GM21447 (cell line): ENCODE data around the gene CXXC1.
A peak's percentile ranks its signal among the peaks of the same experiment; 100 is the strongest.
"Not testable (repeated sequence)": the region's sequence is repeated elsewhere in the genome, so short reads cannot be mapped to it uniquely, and the experiment has no call there.

ENCODE experiments used
- ATAC-seq: cut with Tn5 transposase; IDR thresholded peaks from one replicate; pipeline ENCODE4 v1.9.1; 2021; ENCODE audit not compliant: unreplicated experiment

The CXXC1 gene

DNA sequence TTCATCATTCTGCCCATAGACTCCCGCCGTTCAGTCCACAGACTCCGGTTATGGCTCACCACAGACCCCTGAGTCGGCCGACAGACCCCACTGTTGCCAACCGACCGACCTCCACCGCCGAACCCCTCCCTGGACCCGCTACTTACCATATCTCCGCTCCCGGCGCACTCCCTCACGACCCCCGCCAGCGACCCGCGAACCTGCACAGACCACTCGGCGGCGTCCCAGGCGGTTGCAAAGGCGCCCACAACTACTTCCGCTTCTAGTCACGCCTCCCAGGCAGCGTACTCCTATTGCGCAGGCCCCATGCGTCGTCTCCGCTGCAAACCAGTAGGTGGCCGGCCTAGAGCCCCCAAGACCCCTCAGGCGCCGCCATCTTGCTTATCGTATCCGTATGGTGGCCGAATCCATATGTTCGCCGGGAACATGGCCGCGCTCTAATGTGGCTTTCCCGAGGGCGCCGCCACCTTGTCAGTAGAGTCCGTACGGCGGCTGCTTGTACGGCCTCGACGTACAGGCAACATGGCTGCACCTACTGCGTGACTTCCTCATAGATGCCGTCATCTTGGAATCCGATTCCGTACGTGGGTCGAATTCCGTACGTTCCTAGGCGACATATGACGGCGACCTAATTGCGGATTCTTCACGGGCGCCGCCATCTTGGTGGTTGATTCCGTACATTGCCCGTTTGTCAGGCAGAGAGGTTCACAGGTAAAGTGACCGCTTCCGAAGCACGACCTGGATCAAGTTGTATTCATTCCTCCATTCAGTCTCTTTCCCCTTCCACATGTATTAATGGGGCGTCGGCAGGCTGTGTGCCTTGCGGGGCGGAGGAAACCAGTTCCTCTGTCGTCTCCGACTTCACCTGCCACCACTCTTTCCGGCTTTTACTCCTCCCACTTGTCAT is at the start of gene CXXC1:
TSS of gene CXXC1 (minus strand) at position 252 of the 907 bp plus-strand sequence. CDS start at position 149, 103 bp downstream.
- peak; percentile 86 for ATAC-seq

DNA sequence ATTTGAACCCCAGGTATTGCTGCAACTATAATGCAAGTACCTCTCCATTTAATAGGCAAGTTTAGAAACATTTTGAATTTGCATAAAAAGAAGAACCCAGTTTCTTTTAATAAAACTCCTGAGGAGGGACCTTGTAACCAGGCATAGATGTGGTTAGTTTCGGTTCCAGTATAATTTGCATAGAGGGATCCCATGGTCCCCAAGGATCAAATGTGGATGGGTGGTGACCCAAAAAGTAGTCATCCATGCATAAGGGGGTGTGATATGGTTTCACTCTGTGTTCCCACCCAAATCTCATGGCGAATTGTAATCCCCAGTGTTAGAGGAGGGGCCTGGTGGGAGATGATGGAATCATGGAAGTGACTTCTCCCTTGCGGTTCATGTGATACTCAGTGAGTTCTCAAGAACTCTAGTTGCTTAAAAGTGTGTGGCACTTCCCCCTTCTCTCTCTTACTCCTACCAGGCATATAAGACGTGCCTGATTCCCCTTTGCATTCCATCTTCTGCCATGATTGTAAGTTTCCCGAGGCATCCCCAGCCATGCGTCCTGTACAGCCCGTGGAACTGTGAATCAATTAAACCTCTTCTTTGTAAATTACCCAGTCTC is 47.2 kb upstream of the CXXC1 start:
- ATAC-seq: peak; percentile 79

DNA sequence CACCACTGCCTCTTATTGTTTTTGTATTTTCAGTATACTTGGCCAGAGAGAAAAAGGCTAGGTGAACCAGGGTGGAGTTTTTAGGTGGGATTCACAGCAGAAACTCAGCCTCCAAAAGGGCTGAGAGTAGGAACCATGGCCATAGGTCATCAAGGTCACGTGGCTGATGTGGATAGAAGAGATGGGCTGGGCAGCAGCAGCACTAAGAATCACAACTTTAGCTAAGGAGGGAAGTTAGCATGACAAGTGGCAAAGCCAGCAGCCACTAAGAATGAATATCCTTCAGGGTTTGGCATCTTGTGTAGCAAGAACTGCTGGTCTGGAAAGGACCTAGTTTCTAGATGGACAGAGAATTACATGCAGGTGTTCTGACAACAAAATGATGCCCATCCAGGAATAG is 44.2 kb upstream of the CXXC1 start:
- no peak for ATAC-seq

DNA sequence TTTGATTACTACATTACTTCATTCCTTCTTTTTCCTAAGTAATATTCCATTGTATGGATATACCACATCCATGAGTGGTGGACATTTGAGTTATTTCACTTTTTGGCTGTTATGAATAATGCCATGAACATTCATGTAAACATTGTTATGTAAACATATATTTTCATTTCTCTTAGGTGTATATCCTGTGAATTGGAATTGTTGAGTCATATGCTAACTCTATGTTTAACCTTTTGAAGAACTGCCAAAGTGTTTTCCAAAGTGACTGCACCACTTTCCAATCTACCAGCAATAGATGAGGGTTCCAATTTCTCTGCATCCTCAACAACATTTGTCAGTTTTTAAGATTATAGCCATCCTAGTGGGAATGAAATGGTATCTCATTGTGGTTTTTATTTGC is 42.7 kb upstream of the CXXC1 start:
- no peak for ATAC-seq

DNA sequence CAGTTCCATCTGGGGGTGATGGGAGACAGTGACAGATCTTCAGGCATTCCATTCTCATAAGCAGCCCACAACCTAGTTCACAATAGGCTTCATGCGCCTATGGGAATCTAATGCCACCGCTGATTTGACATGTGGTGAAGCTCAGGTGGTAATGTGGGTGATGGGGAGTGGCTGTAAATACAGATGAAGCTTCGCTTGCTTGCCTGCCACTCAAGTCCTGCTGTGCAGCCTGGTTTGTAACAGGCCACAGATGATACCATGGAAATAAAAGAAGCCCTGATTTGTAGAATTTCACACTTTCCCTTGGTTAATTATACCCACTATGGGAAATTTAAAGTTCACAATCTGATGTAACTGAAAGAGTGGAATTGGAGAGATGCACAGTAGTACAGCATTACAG is 40.5 kb upstream of the CXXC1 start:
- ATAC-seq: no peak

DNA sequence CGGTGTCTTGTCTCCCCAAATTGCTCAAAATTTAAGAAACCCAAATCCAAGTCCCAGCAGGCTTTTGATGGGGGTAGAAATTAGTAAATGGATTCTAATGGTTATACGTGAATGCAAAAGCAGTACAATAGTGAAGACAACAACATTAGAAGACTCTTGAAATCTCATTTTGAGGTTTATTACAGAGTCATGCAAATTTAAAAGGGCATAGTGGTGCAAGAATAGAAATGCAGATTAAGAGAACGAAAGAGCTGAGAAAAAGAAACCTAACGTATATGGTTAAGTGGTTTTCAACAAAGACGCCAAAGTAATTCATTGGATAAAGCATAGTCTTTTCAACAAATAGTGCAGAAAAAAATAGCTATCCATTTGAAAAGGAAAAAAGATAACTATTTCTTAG is 33.2 kb upstream of the CXXC1 start:
- ATAC-seq: peak; percentile 91

DNA sequence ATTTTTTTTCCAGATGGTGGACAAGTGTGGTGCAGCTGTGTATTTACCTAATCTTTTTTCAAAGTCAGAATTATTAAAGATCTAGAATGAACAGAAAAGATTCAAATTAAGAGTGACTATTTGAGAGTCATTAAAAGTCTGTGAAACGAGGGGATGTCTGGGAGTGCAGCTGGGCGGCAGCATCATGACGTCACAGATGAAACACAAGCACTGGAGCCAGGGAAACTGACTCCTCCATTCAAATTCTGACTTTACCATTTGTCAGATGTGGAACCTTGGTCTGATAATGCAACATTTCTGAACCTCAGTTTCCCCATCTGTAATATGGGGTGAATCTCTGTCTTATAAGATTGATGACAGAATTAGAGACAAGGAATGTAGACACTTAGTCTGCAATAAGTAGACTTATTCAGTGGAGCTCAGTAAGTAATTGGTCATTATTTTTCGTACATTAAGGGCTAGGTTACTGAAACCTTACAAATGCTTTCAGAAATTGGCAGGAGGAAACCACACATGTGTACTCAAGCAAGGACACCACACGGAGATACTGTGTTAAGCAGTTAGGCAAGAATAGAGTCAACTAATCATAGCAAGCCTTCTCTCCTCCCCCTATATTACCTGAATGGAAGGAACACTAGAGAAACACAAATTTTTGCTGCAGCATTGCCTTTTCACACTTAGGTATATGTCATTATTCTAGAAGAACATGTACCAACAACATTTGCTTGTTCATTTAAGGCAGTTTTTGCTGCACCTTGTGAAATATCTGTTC is 27.8 kb upstream of the CXXC1 start:
- ATAC-seq: peak; percentile 73

DNA sequence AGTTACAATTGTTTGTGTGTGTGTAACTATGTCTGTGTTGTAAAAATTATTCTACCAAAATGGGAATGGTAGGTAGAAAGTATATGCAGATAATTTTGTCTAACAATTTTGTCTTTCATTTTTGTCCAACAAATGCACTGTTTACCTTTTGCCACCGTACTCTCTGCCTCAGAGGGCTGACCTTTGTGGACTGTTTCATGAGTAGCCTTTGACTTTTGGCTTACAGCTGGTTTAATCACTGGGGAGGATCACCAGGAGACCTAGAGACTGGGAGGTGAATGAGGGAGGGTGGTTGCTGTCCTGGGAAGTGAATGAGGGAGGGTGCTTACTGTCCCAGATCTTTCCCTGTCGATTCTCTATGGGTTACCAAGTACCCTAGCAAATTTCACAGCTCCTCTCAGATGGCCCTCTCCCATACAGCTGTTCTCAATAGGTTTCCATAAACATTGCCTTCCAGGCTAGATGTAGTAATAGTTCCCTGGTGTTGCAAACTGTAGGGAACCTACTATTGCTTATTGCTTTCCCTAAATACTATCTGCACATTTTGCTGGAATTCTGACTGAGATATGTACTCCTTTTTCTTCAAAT is 26.5 kb upstream of the CXXC1 start:
- ATAC-seq: no peak

DNA sequence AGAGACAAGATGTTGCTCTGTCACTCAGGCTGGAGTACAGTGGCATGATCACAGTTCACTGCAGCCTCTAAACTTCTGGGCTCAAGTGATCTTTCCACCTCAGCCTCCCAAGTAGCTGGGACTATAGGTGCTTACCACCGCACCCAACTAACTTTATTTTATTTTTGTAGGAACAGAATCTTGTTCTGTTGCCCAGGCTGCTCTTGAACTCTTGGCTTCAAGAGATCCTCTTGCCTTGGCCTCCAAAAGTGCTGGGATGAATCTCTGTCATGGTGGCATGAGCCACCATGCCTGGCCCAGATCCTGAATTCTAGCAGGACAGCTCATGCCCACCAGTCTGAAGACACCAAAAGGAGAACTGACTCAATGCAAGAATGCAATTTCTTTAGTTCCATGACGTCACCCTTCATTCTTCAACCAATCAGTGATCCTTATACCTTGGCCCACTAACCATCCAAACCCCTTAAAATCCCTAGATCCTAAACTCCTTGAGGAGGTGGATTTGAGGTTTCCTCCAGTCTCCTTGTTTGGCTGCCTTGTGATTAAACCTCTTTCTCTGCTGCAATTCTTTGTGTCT is 25.6 kb upstream of the CXXC1 start:
- ATAC-seq: peak; percentile 20

DNA sequence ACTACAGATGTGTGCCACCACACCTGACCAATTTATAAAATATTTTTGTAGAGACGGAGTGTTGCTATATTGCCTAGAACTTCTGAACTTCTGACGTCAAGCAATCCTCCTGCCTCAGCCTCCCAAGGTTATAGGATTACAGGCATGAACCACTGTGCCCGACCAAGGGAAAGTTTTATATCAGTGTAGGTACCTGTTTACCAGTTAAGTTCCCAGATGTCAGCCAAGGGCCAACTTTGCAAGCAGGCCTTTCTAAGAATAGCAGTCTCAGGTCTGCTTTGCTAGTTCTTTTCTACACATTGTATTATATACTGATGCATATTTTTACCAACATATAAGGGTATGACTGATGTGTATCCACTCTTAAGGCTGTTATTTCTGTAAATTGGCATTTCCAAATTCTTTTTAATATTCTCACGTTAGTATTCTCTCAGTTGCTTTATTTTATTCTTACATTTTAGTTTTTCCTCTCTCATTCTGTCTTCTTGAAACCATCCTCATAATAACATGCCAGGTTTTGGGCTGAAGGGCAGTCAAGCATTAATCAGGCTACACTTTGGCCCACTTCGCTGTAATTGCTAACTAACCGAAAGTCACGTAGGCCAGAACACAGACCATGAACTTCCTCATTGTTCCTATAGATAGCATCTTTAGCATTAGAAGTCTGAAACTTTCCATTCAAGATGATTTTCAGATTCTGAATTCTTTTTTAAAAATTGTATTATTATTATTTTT is 25.0 kb upstream of the CXXC1 start:
- peak; percentile 61 for ATAC-seq

DNA sequence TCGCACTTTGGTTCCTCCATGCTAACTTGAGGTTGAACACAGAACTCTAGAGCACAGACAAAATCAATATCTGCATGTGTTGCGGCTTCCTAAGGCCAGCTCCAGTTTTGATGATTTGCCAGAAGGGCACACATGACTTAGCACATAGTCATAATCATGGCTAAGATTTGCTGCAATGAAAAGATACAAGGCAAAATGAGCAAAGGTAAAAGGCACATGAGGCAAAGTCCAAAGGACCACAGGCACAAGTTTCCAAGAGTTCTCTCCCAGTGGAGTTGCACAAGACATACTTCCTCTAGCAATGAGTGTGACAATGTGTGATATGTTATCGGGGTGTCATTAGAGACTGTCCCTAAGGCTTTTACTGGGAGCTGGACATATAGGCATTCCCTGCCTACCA is 24.2 kb upstream of the CXXC1 start:
- no peak for ATAC-seq

DNA sequence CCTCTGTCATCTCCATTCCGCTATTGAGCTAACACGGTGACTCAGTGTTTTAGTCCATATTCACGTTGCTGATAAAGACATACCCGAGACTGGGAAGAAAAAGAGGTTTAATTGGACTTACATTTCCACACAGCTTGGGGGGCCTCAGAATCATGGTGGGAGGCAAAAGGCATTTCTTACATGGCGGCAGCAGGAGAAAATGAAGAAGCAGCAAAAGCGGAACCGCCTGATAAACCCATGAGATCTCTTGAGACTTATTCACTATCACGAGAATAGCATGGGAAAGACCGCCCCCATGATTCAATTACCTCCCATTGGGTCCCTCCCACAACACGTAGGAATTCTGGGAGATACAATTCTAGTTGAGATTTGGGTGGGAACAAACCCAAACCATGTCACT is 22.6 kb upstream of the CXXC1 start:
- ATAC-seq: no peak

DNA sequence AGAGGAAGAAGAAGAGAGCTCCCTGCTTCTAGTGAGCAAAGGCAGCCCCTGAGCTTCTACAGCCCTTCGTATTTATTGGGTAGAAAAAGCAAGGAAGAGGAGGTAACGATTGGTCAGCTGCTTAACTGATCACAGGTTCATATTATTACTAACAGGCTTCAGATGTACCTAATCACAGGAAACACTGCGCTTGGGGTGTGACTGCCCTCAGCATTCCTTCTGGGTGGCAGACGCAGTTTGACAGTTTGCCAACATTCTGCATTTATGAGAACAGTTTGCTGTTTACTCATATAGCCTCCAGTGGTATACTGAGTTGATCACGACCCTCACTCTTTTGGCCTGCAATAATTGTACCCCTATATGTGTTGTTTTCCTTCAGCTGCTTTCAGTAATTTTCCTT is 21.4 kb upstream of the CXXC1 start:
- not testable (repeated sequence) for ATAC-seq

DNA sequence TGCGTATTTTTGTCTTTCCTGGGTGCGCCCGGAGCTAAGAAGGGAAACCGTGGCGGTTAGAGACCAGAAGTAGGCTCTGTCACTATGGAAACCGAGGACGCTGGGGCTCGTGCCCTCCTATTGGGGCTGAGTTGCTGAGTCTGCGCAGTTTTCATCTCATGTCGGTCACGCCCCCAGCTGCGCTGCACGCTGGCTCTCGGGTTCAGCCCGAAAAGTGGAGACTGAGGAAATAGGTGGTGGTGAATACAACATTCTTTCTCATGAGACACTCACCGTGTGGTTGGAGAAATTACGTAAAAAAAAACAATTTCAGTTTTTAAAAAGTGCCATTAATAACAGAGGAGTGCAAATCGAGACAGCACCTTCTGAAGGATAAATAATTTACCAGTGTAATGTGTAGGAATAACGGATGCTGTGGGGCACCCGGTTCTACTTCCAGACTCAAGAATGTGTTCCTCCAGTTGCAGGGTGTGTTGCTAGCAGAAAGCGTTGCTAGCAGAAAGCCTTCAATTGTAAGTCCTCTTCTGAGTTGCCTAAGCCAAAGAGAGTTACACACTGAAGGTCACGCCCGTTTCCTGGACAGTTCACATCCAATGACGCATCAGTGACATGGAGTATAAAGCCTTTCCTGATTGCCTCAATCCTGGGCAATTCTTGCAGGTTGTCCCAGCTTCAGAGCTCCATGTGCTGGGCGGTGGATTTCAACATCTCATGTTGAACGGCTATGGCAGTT is 20.4 kb upstream of the CXXC1 start:
- peak; percentile 92 for ATAC-seq

DNA sequence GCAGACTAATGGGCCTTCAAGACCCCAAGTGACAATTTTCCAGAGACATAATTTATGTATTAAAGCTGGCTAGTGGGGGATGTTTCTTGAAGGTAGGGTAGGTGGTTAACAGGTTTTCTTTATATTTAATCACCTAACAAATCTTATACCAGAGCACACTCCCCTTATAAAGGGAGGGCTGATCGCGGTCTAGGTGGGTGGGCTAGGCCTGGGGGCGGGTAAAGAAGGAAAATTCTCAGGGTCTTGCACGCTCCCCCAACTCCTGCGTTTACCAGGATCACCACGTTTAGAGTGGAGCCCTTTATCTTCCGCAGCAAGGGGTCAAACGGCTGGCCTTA is 19.9 kb upstream of the CXXC1 start:
- no peak for ATAC-seq

DNA sequence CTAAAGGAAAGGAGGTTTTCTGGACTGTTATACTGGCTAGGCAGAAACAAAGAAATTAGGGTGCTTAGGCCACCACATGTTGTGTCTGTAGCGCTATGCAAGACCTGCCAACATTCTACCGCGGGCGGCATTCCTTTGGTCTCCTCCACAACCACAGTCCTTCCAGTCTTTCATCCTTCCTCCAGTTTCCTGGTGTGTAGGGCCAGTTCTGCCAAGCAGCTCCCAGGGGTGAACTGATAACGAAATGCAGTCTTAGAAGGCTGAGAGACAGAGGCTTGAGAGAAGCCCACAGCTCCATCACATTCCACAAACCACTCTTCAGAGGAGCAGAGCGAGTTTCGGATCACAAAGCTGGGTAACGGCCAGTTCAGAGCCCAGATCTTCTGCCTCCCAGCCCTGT is 19.5 kb upstream of the CXXC1 start:
- no peak for ATAC-seq

DNA sequence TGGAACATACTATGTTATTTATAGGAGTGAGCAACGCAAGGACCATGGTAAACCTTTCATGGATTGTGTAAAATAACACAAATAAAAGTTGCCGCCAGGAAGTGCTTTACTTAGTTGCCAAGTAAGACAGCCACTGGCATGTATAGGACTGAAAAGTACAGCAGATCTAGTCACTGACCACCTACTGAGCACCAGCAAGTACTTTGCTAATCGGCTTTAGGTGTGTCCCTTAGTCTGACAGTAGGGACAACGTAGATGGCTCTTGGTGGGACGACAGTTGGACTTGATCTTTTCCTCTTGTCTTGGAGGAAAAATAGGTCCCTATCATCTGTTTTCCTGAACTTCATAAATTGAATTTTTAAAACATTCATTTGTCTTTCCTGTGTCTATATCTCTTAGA is 13.6 kb upstream of the CXXC1 start:
- no peak for ATAC-seq

DNA sequence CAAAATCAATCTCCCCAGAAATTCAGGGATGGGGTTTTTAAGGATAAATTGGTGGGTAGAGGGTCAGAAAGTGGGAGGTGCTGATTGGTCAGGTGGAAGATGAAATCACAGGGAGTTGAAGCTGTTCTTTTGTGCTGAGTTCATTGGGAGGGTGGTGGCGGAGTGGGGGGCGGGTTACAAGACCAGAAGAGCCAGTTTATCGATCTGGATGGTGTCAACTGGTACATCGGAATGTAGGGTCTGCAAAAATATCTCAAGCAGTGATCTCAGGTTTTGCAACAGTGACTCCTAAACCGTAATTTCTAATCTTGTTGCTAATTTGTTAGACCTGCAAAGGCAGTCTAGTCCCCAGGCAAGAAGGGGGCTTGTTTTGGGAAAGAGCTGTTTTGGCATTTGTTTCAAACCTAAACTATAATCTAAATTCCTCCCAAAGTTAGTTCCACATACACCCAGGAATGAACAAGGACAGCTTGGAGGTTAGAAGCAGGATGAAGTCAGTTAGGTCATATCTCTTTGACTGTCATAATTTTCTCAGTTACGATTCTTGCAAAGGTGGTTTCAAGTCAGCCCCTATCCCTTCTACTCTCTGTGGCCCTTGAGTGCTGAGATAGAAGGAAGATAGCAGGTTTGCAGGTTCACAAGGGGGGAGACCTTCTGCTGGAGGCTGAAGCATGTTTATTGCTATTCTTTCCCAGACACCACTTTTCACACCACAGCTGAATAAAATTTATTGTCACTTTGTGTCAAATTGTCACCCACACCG is 12.3 kb upstream of the CXXC1 start:
- ATAC-seq: no peak
